ENCODE results near the gene EYS.

EYS gene

DNA sequence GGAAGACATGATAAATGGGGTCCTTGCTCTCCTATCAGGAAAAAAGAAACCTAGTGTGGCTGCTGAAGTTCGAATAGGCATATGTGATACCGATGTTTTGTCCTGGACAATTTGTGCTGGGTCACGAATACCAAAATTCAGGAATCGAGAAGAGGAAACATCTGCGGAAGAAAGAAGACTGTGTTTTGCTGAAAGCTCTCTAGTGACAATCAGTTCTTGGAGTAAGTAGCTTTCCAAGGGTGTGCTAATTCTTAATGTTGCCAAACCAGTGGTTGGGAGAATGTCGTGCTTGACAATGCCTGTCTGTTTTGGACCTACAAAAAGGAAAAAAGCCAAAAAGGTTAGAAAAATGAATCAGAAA, 1115.4 kb downstream of the EYS start:
- DNase-seq (ENCODE audit: low spot score) = no peak

DNA sequence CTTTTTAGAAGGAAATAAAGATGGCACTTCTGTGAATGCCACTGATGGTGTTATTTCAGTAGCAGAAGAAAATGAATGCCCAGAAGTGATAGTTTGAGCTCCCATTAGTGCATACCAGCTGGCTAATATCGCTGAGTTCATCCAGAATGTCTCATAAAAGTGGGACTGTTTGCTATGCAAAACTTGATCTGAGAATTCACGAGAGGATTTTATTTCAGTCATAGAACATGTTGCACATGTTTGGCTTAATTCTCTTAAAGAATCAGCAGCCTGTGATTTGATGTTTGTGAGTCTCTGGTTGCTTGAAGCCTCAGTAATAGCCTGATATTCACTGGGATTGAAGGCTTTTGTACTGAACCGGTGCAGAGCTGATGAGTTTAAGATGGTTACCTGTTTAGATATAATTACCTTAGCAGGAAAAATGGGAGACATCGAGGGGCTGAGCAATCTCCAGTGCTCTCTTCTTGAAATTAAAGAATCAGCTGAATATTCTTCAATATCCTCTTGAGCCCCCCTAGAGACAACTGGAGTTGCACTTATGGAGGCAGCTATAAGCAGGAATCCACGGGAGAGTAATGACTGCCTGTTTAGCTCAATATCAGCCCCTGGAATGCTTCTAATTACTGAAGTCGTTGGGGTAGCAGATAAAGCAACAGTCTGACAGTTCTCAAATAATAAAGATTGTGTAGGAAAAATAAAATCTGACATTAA, 1115.9 kb downstream of the EYS start:
- DNase-seq (ENCODE audit: low spot score) = no peak

DNA sequence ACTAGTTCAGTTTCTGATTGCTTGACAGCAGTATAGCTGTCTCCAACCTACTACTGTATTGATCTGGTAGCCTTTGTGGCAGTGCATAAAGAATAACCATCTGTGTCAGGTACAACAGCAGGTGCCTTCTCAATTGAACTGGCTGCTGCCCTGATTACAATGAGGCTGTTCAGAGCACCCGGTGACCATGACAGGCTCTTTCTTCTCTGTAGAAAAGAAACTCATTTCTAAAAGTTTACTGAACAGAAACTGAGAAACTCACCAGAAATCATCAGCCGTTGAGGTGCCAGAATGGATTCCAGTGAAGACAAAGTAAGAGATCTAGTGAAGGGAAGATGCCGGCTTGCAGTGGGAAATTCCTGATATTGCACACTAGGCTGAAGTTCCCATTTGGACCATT, 1117.1 kb downstream of the EYS start:
- DNase-seq (ENCODE audit: low spot score) = no peak

DNA sequence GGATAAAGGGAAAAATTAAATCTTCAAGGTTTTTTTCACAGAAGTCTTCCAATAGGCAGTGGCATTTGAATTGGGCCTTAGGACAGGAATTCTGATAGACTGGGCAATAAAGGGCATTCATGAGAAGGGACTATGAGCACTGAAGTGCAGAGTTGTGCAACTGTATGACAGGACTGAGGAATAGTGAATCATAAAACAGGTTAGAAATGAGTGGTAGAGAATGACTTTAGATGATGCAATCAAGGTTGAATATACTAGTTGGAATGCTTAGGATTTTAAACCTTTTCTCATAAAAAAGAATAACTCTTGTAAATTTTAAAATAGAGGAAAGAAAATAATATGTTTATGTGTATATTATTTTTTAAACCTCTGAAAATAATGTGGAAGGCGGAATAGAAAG, 1126.7 kb downstream of the EYS start:
- DNase-seq (ENCODE audit: low spot score) = peak; percentile 85

DNA sequence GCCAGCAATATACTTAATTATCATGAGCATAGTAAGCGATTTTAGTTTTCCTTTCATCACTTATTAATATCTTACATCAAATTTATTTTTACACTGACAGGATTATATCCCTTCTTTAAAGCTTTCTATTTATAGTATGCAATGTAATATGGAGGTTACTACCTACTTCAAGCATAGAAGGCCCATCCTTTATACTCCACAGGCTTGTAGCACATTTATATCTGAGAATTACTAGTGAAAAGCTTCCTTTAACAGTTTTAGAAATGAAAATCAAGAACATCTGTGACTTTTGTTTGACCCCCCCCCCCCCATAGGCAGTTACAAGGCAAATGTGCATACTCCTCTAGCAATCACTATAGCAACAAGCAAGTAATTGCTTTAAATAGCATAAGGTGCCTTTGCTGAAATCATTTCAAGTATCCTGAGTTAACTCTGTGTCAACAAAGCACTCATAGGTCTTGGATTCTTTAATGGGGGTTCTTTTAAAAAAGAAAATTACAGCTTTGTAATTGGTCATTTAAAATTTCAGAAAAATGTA, 1153.7 kb downstream of the EYS start:
- DNase-seq (ENCODE audit: low spot score) = no peak

DNA sequence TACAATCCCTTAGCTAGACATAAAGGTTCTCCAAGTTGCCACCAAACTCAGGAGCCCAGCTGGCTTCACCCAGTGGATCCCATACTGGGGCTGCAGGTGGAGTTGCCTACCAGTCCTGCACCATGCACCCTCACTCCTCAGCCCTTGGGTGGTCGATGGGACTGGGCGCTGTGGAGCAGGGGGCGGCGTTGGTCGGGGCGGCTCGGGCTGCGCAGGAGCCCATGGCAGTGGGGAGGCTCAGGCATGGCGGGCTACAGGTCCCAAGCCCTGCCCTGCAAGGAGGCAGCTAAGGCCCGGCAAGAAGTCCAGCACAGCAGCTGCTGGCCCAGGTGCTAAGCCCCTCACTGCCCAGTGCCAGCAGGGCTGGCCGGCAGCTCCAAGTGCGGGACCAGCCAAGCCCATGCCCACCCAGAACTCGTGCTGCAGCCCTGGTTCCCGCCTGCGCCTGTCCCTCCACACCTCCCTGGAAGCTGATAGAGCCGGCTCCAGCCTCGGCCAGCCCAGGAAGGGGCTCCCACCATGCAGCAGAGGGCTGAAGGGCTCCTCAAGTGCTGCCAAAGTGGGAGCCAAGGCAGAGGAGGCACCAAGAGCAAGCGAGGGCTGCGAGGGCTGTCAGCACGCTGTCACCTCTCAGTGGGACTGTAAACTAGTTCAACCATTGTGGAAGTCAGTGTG, 1159.3 kb downstream of the EYS start:
- no peak for DNase-seq (ENCODE audit: low spot score)

DNA sequence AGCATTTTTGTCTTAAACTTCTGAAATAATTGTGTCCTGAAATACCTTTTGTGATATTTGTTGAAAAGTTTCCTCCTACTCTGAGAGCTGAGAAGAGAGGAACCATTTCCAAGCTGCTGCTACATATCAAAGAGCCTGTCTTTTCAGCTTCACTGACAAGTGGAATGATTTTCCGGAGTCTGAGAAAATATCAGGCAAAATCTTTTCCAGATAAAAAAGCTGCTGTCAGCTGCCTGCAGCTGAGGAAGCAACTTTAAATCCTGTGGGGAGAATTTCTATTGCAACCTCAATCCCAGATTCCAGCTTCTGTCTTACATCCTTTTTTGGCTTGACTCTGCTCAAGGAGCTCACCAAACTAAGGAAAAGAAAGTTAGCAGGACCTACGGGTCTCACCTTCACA, 1167.1 kb downstream of the EYS start:
- no peak for DNase-seq (ENCODE audit: low spot score)

DNA sequence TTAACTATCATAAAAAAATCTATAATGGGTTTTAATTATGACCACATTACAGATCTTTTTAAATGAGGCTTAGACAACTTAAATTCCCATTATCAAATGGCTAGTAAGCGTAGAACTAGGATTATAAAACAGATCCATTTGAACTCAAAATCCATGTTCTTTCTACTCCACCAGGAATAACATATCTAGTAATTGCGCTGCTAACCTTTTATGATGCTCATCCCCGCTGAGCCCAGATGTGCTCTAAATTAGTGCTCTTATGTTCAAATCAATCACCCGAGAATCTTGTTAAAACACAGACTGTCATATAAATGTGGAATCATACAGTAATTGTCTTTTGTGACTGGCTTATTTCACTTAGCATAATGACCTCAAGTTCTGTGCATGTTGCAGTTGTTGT, 1168.3 kb downstream of the EYS start:
- DNase-seq (ENCODE audit: low spot score) = no peak

DNA sequence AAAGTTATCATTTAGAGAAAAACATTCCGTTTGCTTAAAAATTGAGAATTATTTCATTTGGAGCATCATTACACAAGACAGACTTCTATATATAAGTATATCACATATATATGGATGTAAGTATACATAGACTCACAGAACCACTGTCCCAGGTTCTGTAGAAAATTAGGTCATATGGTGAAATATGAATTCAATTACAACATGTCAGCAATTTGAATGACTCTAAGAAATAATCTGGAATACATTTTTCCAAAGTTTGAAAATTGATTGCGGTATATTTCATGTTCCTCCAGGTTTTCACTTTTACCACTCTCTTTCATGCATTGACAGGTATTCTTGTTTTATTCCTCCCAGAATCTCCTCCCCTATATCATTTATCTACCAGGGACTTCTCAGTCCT, 1179.1 kb downstream of the EYS start:
- no peak for DNase-seq (ENCODE audit: low spot score)

DNA sequence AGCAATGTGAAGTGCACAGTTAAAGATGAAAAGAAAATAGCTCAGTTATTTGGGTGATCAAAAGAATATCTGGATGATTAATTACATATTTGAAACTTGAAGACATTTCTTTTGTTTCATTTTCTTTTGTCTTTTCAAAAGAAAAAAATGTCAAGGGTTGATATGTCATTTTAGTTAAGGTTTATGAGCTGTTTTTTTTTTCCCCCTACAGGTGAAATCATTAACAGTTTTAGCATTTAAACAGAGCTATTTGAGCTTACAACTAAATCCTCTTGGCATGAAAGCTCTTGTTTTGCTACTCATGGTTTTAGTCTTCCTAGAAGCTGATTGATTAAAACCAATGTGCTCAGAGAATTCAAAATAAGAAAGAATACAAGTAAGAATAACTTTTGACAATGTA, 1184.2 kb downstream of the EYS start:
- no peak for DNase-seq (ENCODE audit: low spot score)

DNA sequence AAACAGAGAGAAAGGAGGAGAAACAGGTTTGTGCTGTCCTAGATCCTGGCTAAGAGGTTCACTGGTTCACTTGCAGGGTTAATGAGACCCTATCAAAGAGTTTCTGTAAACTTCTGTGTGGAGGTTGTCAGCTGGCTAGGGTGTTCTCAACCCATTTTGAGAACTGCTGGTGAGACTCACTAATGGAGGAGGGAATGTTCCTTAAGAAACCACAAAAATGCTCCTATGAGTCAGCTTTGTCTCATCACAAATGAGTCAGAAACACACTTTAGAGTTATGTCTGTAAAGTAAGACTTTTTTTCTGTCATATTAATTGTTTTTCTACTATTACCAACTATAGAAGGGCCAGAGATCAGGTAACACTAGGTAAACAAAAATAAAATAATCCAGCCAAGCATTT, 1187.0 kb downstream of the EYS start:
- peak; percentile 90 for DNase-seq (ENCODE audit: low spot score)

DNA sequence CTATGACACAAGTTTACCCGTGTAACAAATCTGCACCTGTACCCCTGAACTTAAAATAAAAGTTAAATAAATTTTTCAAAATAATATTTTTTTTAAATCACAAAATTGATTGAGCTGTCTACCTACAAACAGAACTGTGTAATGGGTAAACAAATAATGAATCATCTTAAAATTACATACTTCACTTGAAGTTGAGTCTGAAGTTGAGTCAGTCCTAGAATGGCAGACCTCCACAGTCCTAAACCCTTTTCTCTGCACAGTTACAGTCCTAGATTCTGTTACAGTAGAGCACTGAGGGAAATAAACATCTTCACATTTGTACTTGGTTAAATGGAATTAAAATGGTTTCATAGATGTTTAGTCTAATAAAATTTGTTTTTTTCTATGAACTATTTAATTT, 1190.6 kb downstream of the EYS start:
- no peak for DNase-seq (ENCODE audit: low spot score)

DNA sequence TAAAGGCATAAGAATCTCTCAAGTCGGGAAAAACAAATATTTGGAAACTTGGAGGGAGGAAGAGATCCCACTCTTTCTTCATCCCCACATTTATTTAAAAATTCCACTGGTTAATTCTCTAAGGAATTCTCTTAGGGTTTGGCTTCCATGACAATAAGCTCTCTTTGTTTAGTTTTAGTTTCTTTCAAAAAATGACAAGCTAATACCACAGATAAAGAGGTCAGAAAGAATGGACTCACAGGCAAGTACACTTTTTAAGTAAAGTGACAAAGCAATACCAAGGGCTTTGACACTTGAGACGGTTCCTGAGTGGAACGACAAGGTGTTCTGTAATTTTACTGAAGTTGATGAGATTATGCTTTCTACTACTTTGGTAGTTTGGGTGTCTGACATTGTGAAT, 1199.4 kb downstream of the EYS start:
- no peak for DNase-seq (ENCODE audit: low spot score)

DNA sequence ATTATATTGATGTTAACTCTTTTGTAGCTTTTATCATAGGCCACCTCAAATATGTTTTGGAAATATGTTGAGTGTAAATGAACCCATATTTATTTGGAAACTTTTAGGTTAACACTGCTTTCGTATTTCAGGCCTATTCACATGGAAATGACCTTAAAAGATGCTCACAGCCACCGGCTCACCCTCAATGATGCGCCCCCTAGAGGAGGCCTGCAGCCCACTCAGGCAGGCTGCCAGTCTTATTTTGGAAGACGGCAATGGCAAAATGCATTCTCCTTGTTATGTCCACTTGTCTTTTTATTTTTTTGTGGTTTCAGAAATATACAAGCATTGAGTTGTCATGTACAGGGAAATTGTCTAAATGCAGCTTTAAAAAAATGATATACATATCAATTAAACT, 1201.7 kb downstream of the EYS start:
- DNase-seq (ENCODE audit: low spot score) = no peak

DNA sequence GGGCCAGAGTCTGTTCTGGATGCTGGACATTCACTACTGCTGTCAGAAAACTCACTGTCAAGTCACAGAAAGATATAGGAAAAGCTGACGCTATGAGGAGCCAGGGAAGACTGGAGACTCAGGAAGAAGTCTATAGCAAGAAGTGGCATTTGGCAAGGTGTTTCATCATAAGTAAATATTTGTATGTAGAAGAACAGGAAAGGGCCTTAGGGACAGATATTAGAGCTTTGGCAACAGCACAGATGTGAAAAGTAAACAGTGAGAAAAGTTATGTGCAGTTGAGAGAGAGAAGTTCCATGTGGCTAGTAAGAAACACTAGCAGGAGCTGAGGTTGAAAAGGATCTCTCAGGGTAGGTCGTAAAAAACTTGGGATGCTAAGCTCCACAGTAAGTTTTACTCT, 1202.5 kb downstream of the EYS start:
- no peak for DNase-seq (ENCODE audit: low spot score)

DNA sequence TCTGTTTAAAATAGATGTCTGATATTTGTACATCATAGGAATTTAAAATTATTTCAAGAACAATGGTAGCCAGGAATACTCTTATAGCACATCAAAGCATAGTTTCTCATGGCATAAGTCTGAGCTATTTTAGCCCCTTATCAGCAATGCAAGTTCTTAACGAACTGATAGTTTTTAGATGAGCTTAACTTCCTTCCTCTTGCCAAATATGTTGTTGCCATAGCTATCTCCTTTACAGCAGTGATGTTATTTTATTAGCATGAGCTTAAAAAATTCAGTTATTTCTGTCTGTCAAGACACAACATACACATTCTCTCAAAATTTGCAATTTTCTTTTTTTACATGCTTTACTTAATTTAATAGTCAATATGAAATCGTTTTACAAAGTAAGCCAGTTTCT, 1204.2 kb downstream of the EYS start:
- no peak for DNase-seq (ENCODE audit: low spot score)

DNA sequence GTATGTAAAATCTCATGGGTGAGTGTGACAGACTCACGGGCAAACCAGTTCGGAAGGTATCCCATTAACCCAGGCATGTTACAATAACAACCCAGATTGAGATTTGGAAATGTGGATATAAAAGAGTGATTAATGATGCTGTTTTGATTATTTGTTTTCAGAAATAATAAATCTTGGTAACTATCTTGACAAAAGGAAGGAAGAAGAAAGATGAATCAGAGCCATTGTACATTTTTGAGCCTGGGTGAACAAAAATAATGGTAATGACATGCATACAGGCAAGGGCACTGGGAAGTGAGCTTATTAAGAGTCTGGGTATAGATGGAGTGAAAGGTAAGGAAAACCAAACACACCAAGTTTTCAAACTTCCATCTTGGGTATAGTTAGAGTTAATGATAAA, 1209.4 kb downstream of the EYS start:
- DNase-seq (ENCODE audit: low spot score) = no peak

DNA sequence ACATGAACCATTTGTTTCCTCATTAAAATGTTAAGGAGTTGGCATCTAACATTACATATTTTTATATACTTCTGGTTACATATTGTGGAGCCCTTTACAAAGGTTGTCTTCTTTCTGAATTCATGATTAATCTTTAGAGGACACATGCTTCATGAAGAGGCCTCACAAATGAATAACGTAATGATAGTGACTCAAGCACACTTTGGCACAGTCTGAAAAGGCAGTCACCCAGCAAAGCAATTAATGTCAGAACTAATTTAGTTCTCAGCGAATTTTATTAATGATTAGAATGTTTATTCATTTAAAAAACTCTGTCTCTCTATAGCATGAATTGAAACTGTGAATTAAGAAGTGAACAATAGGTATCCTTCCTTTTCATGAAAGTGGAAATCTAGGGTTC, 1217.3 kb downstream of the EYS start:
- DNase-seq (ENCODE audit: low spot score) = peak; percentile 1

DNA sequence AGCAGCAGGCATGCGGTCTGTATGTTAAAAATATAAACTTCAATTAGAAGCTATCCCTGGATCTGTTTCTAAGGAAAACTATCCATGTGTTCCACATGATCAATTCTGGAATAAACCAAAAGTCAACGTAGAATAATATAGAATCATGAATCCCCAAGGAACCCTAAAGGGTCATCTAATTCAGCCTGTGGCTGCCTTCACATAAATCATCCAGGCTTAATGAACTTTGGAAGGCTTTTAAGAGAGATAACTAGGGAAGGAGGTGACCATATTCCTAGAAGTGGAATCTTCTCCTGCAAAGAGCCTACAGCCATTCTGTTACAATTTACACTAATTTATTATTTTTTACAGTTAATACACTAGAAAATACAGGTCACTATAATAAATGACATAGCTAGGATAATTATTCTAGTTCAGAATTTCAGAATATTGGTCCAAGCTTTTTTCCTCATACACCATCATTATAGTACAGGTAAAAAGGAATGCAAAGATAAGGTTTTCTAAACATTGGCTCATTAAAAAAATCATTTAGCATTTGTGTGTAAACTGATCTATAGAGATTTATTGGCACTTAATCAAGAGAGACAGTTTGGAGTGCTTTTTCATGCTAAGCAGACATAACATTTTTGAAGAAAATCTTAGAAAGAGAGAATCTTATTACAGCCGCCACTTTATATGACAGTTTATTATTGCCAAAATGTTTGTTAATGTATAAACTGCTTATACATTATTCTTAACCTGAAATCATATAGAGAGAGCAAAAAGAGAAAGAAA, 1220.3 kb downstream of the EYS start:
- DNase-seq (ENCODE audit: low spot score) = no peak

DNA sequence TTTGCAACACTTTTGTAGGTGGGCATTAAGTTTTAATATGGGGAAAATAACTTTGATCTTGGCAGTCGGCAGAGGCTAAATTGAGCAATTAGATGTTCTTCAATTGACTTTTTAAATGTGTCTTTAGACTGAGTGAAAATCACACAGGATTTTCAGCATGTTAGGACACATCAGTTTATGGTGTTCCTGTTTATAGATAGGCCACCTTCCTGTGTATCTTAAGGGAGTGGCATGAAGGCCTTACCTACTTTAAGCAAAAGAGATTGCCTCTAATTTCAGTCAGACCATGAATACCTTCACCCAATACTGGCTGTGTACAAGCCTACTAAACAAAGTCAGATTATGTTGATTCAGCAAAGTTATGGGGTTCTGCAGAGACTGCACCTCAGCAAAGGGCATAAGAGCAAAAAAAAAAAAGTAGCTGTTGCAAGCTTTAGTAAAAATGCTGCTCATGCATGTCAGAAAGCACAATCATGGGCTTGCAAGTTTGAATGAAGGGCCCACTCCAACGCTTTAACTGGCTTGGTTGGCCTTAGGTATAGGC, 1223.0 kb downstream of the EYS start:
- no peak for DNase-seq (ENCODE audit: low spot score)

DNA sequence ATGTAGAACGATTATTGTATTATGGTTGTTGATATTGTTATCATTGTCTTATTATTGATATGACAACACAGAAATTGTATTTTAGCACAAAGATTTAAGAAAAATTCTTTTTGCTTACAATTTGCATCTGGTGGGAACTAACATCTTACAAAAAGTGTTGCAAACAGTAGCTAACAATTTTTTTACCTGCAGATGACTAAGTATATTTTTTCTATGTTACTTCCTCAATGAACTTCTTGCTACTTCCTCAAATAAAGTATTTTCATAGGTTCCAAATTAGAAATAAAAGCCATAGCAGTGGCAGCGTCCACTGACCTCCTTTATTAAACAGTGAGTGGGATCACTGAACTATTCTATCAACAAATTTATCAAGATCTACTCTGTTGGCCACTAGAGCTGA, 1224.4 kb downstream of the EYS start:
- no peak for DNase-seq (ENCODE audit: low spot score)

DNA sequence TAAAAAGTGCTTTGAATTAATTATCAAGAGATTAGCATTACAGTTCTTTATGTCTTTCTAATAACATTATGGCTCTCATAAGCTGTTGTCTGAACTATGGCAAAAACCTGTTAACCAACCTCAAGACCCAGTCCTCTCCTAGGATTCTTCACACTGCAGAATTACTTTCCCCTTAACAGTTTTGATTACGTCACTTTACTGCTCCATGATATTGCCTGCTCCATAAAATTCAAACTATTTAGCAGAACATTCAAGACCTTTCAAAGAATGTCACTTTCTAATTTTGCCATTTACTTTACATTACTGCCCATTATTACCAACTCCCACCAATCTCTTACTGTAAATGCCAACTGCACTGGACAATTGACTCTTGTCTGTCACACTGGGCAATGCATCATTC, 1227.9 kb downstream of the EYS start:
- DNase-seq (ENCODE audit: low spot score) = no peak

DNA sequence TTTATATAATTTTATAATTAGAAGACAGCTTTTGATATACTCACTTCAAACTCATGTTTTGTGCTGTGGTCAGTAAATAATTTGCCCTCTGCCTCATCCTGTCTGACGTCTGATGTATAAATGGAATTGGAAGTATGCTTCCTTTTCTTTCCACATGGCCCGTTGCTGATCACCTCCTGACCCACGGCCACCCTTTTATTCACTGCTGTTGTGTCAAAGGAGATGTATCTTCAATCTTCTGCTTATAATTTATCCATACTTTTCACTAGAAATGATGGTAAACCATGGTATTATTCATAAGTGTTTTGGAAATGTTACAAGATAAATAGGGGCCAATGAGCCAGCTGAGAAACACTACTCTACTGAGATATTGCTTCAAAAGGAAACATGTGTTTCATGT, 1229.6 kb downstream of the EYS start:
- DNase-seq (ENCODE audit: low spot score) = no peak
